HEK293 (cell line): Measurements from ENCODE around the gene SBK1.

ENCODE experiments used
- CTCF ChIA-PET: fragments of 350-600 bp; formaldehyde crosslinking; extraction: SDS; loops from one replicate; lab custom pipeline; 2021; ENCODE audit warnings: antibody characterized with exemption; lab: Yijun Ruan, JAX
- POLR2A ChIA-PET: fragments of 300-600 bp; formaldehyde crosslinking; extraction: SDS; loops from one replicate; lab custom pipeline; 2020; ENCODE audit warnings: antibody characterized with exemption, inconsistent platforms; lab: Yijun Ruan, JAX
- H3K27ac ChIP-seq: fragments of 200-500 bp; sonication (Bioruptor generic); 2 replicates; pipeline ENCODE4 v1.5.1; 2014; ENCODE audit warnings: low read depth, low read length, control low read depth, inconsistent platforms; ENCODE audit errors: extremely low read depth
- H3K36me3 ChIP-seq, 2 experiments: fragments of 200-500 bp in 1 of 2; sonication (Bioruptor generic) in 1 of 2; 1 replicate in 1 of 2; 2 replicates in 1 of 2; pipeline ENCODE4 v1.5.1; 2014 to 2017; ENCODE audit warnings: inconsistent platforms in 2 of 2, low read length in 2 of 2; ENCODE audit not compliant: control insufficient read depth in 2 of 2, insufficient read depth in 1 of 2
- H3K4me1 ChIP-seq: fragments of 200-500 bp; sonication (Bioruptor generic); 2 replicates; pipeline ENCODE4 v1.5.1; 2014; ENCODE audit warnings: mild to moderate bottlenecking, low read length, inconsistent platforms; ENCODE audit not compliant: control insufficient read depth, insufficient read depth
- H3K4me3 ChIP-seq: 2 replicates; pipeline ENCODE4 v1.5.1; 2011; ENCODE audit warnings: low read depth, mild to moderate bottlenecking, control low read depth, low read length, moderate library complexity
- H3K9me3 ChIP-seq: fragments of 200-500 bp; sonication (Bioruptor generic); 2 replicates; pipeline ENCODE4 v1.5.1; 2014; ENCODE audit warnings: low read depth, low read length, inconsistent platforms; ENCODE audit not compliant: control insufficient read depth, insufficient read depth
- ATF2 ChIP-seq: fragments of 450-650 bp; formaldehyde crosslinking; IDR thresholded peaks from 2 replicates; pipeline ENCODE4 v1.5.1; 2016; ENCODE audit warnings: missing biosample characterization, missing genetic modification characterization, low read depth
- GLIS2 ChIP-seq: fragments of 450-650 bp; formaldehyde crosslinking; IDR thresholded peaks from 2 replicates; pipeline ENCODE4 v1.5.1; 2016; ENCODE audit warnings: missing biosample characterization, missing genetic modification characterization
- KLF1 ChIP-seq: fragments of 450-650 bp; formaldehyde crosslinking; IDR thresholded peaks from 2 replicates; pipeline ENCODE4 v1.5.1; 2016; ENCODE audit warnings: missing biosample characterization, missing genetic modification characterization
- KLF8 ChIP-seq: fragments of 450-650 bp; formaldehyde crosslinking; IDR thresholded peaks from 2 replicates; pipeline ENCODE4 v1.5.1; 2016; ENCODE audit warnings: missing biosample characterization, missing genetic modification characterization
- RBAK ChIP-seq: fragments of 450-650 bp; formaldehyde crosslinking; IDR thresholded peaks from 2 replicates; pipeline ENCODE4 v1.5.1; 2016; ENCODE audit warnings: missing biosample characterization, missing genetic modification characterization
- ZBTB17 ChIP-seq: fragments of 450-650 bp; formaldehyde crosslinking; IDR thresholded peaks from 2 replicates; pipeline ENCODE4 v1.5.1; 2016; ENCODE audit warnings: missing biosample characterization, missing genetic modification characterization
- ZBTB21 ChIP-seq: fragments of 450-650 bp; formaldehyde crosslinking; IDR thresholded peaks from 2 replicates; pipeline ENCODE4 v1.5.1; 2017; ENCODE audit warnings: missing biosample characterization, missing genetic modification characterization
- ZBTB48 ChIP-seq: fragments of 450-650 bp; formaldehyde crosslinking; IDR thresholded peaks from 2 replicates; pipeline ENCODE4 v1.5.1; 2016; ENCODE audit warnings: missing biosample characterization, missing genetic modification characterization
- ZIC2 ChIP-seq: fragments of 450-650 bp; formaldehyde crosslinking; IDR thresholded peaks from 2 replicates; pipeline ENCODE4 v1.5.1; 2016; ENCODE audit warnings: missing biosample characterization, missing genetic modification characterization
- ZNF174 ChIP-seq: fragments of 450-650 bp; formaldehyde crosslinking; IDR thresholded peaks from 2 replicates; pipeline ENCODE4 v1.5.0; 2017; ENCODE audit warnings: missing biosample characterization, mild to moderate bottlenecking, missing genetic modification characterization
- ZNF280C ChIP-seq: fragments of 450-650 bp; formaldehyde crosslinking; IDR thresholded peaks from 2 replicates; pipeline ENCODE4 v1.5.1; 2016; ENCODE audit warnings: missing biosample characterization, missing genetic modification characterization
- ZNF292 ChIP-seq: fragments of 450-650 bp; formaldehyde crosslinking; IDR thresholded peaks from 2 replicates; pipeline ENCODE4 v1.5.1; 2016; ENCODE audit warnings: low read depth, missing biosample characterization, missing genetic modification characterization, borderline replicate concordance
- ZNF473 ChIP-seq: fragments of 450-650 bp; formaldehyde crosslinking; IDR thresholded peaks from 2 replicates; pipeline ENCODE4 v1.5.1; 2017; ENCODE audit warnings: missing biosample characterization, missing genetic modification characterization
- ZNF558 ChIP-seq: fragments of 450-650 bp; formaldehyde crosslinking; IDR thresholded peaks from 2 replicates; pipeline ENCODE4 v1.5.1; 2016; ENCODE audit warnings: missing biosample characterization, missing genetic modification characterization
- ZNF596 ChIP-seq: fragments of 450-650 bp; IDR thresholded peaks from 2 replicates; pipeline ENCODE4 v1.5.0; 2018; ENCODE audit warnings: missing biosample characterization, mild to moderate bottlenecking, missing genetic modification characterization, moderate library complexity
- ZNF600 ChIP-seq: fragments of 450-650 bp; formaldehyde crosslinking; IDR thresholded peaks from 2 replicates; pipeline ENCODE4 v1.5.1; 2016; ENCODE audit warnings: missing biosample characterization, missing genetic modification characterization
- ZNF654 ChIP-seq: fragments of 450-650 bp; formaldehyde crosslinking; IDR thresholded peaks from 2 replicates; pipeline ENCODE4 v1.5.1; 2016; ENCODE audit warnings: low read depth, missing biosample characterization, missing genetic modification characterization
- ZNF777 ChIP-seq: fragments of 450-650 bp; formaldehyde crosslinking; IDR thresholded peaks from 2 replicates; pipeline ENCODE4 v1.5.1; 2017; ENCODE audit warnings: missing biosample characterization, missing genetic modification characterization, borderline replicate concordance
- ZNF785 ChIP-seq: fragments of 450-650 bp; formaldehyde crosslinking; IDR thresholded peaks from 2 replicates; pipeline ENCODE4 v1.5.1; 2016; ENCODE audit warnings: missing biosample characterization, missing genetic modification characterization
- TF ChIP-seq, protein P1 (sequence below): fragments of 450-650 bp; formaldehyde crosslinking; IDR thresholded peaks from 2 replicates; pipeline ENCODE4 v1.5.1; 2017; ENCODE audit warnings: missing biosample characterization, missing genetic modification characterization
- TF ChIP-seq, protein P2 (sequence below): fragments of 450-650 bp; formaldehyde crosslinking; IDR thresholded peaks from 2 replicates; pipeline ENCODE4 v1.5.1; 2016; ENCODE audit warnings: missing biosample characterization, missing genetic modification characterization
- TF ChIP-seq, protein P3 (sequence below): fragments of 450-650 bp; formaldehyde crosslinking; IDR thresholded peaks from 2 replicates; pipeline ENCODE4 v1.5.1; 2016; ENCODE audit warnings: missing biosample characterization, missing genetic modification characterization

SBK1 gene

DNA sequence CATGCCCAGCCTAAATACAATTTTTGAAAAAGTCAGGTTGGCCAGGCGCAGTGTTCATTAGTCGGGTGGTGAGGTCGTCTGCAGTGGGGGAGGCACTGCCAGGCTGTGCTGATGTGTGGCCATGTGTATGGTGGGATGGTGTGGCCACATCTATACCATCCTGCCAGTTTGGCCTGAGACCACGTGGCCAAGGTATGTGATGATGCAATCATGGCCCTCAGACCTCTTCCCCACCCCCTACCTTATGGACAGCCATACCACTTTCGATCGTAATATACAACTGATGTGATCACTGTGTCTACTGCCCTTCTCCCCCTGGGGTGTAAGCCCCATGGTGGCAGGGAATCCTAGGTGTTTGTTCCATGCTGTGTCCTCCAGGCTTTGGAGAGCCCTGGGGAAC is 23.7 kb downstream of the SBK1 start:
- POLR2A ChIA-PET, result no interaction called here

GRCh38 chr16:28317040-28317880 is 24.9 kb downstream of the SBK1 start:
- H3K4me3 ChIP-seq, result no peak overlapping the region
- TF ChIP-seq ZBTB21 (tag by site-specific recombination) (no peak), ZNF600 (tag by site-specific recombination) (peak; percentile 52), ZNF292 (tag by site-specific recombination) (no peak), ZNF558 (no peak), ZBTB48 (tag by site-specific recombination) (peak; percentile 48), RBAK (tag by site-specific recombination) (no peak), ZNF280C (no peak), ZNF654 (tag by site-specific recombination) (peak; percentile 55), KLF1 (tag by site-specific recombination) (no peak), ZBTB17 (0 out of 2 replicates have a peak, but pooled peaks have one; percentile 37), GLIS2 (no peak), ZNF785 (tag by site-specific recombination) (no peak), ZNF174 (no peak), ZNF777 (tag by site-specific recombination) (no peak), ZNF596 (tag by site-specific recombination) (no peak), ZNF473 (tag by site-specific recombination) (no peak), KLF8 (tag by site-specific recombination) (no peak)
- TF ChIP-seq, protein P1, sequence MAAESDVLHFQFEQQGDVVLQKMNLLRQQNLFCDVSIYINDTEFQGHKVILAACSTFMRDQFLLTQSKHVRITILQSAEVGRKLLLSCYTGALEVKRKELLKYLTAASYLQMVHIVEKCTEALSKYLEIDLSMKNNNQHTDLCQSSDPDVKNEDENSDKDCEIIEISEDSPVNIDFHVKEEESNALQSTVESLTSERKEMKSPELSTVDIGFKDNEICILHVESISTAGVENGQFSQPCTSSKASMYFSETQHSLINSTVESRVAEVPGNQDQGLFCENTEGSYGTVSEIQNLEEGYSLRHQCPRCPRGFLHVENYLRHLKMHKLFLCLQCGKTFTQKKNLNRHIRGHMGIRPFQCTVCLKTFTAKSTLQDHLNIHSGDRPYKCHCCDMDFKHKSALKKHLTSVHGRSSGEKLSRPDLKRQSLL (tag by site-specific recombination), result no peak
- TF ChIP-seq, protein P2, sequence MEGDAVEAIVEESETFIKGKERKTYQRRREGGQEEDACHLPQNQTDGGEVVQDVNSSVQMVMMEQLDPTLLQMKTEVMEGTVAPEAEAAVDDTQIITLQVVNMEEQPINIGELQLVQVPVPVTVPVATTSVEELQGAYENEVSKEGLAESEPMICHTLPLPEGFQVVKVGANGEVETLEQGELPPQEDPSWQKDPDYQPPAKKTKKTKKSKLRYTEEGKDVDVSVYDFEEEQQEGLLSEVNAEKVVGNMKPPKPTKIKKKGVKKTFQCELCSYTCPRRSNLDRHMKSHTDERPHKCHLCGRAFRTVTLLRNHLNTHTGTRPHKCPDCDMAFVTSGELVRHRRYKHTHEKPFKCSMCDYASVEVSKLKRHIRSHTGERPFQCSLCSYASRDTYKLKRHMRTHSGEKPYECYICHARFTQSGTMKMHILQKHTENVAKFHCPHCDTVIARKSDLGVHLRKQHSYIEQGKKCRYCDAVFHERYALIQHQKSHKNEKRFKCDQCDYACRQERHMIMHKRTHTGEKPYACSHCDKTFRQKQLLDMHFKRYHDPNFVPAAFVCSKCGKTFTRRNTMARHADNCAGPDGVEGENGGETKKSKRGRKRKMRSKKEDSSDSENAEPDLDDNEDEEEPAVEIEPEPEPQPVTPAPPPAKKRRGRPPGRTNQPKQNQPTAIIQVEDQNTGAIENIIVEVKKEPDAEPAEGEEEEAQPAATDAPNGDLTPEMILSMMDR (tag by site-specific recombination), result peak; percentile 87
- TF ChIP-seq, protein P3, sequence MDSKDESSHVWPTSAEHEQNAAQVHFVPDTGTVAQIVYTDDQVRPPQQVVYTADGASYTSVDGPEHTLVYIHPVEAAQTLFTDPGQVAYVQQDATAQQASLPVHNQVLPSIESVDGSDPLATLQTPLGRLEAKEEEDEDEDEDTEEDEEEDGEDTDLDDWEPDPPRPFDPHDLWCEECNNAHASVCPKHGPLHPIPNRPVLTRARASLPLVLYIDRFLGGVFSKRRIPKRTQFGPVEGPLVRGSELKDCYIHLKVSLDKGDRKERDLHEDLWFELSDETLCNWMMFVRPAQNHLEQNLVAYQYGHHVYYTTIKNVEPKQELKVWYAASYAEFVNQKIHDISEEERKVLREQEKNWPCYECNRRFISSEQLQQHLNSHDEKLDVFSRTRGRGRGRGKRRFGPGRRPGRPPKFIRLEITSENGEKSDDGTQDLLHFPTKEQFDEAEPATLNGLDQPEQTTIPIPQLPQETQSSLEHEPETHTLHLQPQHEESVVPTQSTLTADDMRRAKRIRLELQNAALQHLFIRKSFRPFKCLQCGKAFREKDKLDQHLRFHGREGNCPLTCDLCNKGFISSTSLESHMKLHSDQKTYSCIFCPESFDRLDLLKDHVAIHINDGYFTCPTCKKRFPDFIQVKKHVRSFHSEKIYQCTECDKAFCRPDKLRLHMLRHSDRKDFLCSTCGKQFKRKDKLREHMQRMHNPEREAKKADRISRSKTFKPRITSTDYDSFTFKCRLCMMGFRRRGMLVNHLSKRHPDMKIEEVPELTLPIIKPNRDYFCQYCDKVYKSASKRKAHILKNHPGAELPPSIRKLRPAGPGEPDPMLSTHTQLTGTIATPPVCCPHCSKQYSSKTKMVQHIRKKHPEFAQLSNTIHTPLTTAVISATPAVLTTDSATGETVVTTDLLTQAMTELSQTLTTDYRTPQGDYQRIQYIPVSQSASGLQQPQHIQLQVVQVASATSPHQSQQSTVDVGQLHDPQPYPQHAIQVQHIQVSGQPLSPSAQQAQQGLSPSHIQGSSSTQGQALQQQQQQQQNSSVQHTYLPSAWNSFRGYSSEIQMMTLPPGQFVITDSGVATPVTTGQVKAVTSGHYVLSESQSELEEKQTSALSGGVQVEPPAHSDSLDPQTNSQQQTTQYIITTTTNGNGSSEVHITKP (tag by site-specific recombination), result no peak

More for the DNA sequence above, 23.7 kb downstream of the SBK1 start:
- Histone ChIP-seq H3K27ac (no peak overlapping the region), H3K9me3 (no peaks in the 10 kb centered on the region), H3K4me1 (no peaks in the 10 kb centered on the region), H3K36me3 (peaks cover 0 to 10% of the 10 kb centered on the region in 2 experiments; a peak in 1 of 3 replicates), H3K4me3 (no peak overlapping the region)
- CTCF ChIA-PET, result interaction anchor here (0.6 to 11.7 kb wide), 10 partner anchors 9 to 445 kb away, joined by 3 to 125 read pairs (median 6); no protein-coding TSS in a partner anchor
- TF ChIP-seq ATF2 (tag by site-specific recombination) (0 out of 2 replicates have a peak, but pooled peaks have one; percentile 11), ZIC2 (tag by site-specific recombination) (peak; percentile 81), ZNF654 (tag by site-specific recombination) (no peak)

More at GRCh38 chr16:28317040-28317880, 24.9 kb downstream of the SBK1 start:
- Histone ChIP-seq H3K27ac (no peak overlapping the region), H3K9me3 (no peaks in the 10 kb centered on the region), H3K4me1 (no peaks in the 10 kb centered on the region), H3K36me3 (peaks cover 0 to 10% of the 10 kb centered on the region in 2 experiments; a peak in 1 of 3 replicates)
- ChIA-PET POLR2A (no interaction called here), CTCF (interaction anchor here (0.6 to 11.7 kb wide), 14 partner anchors 8 to 1166 kb away, joined by 3 to 125 read pairs (median 3); no protein-coding TSS in a partner anchor)
